Measurements from ENCODE around the gene ATP6AP1.
A peak's percentile ranks its signal among the peaks of the same experiment; 100 is the strongest.

Gene ATP6AP1

GRCh38 chrX:154481195-154481594 is 52.7 kb downstream of the ATP6AP1 start:
- H3K9me3 Mint-ChIP-seq = no peaks in the 10 kb centered on the region
- H3K4me3 Mint-ChIP-seq = no peak overlapping the region
- no peak overlapping the region for H3K27ac Mint-ChIP-seq
- ATAC-seq = no peak
- peaks cover 52% of the 10 kb centered on the region for H3K4me1 Mint-ChIP-seq
- DNase-seq = no peak
- H3K27me3 Mint-ChIP-seq = no peaks in the 10 kb centered on the region

GRCh38 chrX:154481911-154482601 is 53.6 kb downstream of the ATP6AP1 start:
- no peak overlapping the region for H3K4me3 Mint-ChIP-seq
- no peak overlapping the region for H3K27ac Mint-ChIP-seq
- no peaks in the 10 kb centered on the region for H3K27me3 Mint-ChIP-seq
- H3K9me3 Mint-ChIP-seq = no peaks in the 10 kb centered on the region
- H3K4me1 Mint-ChIP-seq = peaks cover 48% of the 10 kb centered on the region
- no peak for DNase-seq
- ATAC-seq = no peak

- DNase-seq = no peak
- H3K4me1 Mint-ChIP-seq = peaks cover 50% of the 10 kb centered on the region
- H3K9me3 Mint-ChIP-seq = no peaks in the 10 kb centered on the region
- no peak overlapping the region for H3K27ac Mint-ChIP-seq
- H3K4me3 Mint-ChIP-seq = no peak overlapping the region
- no peaks in the 10 kb centered on the region for H3K27me3 Mint-ChIP-seq
- no peak for ATAC-seq
Observed at GRCh38 chrX:154482786-154483185, 54.3 kb downstream of the ATP6AP1 start.

- H3K27ac Mint-ChIP-seq = peak overlapping the region in 1 of 2 donors; percentile 96
- H3K4me1 Mint-ChIP-seq = peaks cover 52% of the 10 kb centered on the region
- H3K9me3 Mint-ChIP-seq = no peaks in the 10 kb centered on the region
- peak overlapping the region in 1 of 2 donors; percentile 29 for H3K4me3 Mint-ChIP-seq
- H3K27me3 Mint-ChIP-seq = no peaks in the 10 kb centered on the region
- ATAC-seq (no peak), DNase-seq (no peak)
Observed at GRCh38 chrX:154483325-154483724, 54.8 kb downstream of the ATP6AP1 start.

GRCh38 chrX:154484255-154485149 is 56.0 kb downstream of the ATP6AP1 start:
- Mint-ChIP-seq H3K27ac (no peak overlapping the region), H3K4me3 (peak overlapping the region; percentile 71 to 77), H3K4me1 (peaks cover 59% of the 10 kb centered on the region), H3K9me3 (no peaks in the 10 kb centered on the region), H3K27me3 (no peaks in the 10 kb centered on the region)
- ATAC-seq = no peak
- no peak for DNase-seq

- H3K27ac Mint-ChIP-seq = no peak overlapping the region
- peak overlapping the region; percentile 71 to 77 for H3K4me3 Mint-ChIP-seq
- no peak for DNase-seq
- H3K27me3 Mint-ChIP-seq = no peaks in the 10 kb centered on the region
- no peaks in the 10 kb centered on the region for H3K9me3 Mint-ChIP-seq
- ATAC-seq = no peak
- H3K4me1 Mint-ChIP-seq = peaks cover 59% of the 10 kb centered on the region
Observed at GRCh38 chrX:154485150-154486051, 56.9 kb downstream of the ATP6AP1 start.

GRCh38 chrX:154486052-154486395 is 57.5 kb downstream of the ATP6AP1 start:
- H3K4me1 Mint-ChIP-seq = peaks cover 60% of the 10 kb centered on the region
- H3K9me3 Mint-ChIP-seq = no peaks in the 10 kb centered on the region
- no peak overlapping the region for H3K27ac Mint-ChIP-seq
- no peaks in the 10 kb centered on the region for H3K27me3 Mint-ChIP-seq
- ATAC-seq (peak; percentile 4), DNase-seq (peak; percentile 19 to 37)
- H3K4me3 Mint-ChIP-seq = peak overlapping the region; percentile 71 to 77

Data from stimulated activated naive CD8-positive, alpha-beta T cell treated with anti-CD3 and anti-CD28 coated beads, Interleukin-15, amount 100 ng/mL, for 72 hours (primary cell).